Measurements from ENCODE around the gene LMAN2.

Gene LMAN2

DNA sequence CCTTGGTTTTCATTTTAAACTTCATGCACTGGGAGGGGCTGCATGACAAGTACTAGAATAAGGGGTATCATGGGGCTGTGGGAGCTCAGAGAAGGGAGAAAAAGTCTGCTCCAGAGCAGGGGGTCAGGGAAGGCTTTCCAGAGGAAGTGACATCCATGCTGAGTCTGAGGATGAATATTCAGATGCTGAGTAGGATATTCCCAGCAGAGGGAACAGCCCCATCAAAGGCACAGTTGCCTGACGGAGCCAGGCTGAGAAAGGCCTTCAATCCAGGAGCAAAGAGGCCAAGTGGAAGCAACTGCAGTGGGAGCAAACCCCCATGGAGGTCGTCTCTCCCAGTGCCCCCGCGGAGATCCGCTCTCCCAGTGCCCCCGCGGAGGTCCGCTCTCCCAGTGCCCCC lies 44.6 kb upstream of the LMAN2 start:
- H3K9me3 Mint-ChIP-seq: no peaks in the 10 kb centered on the region
- H3K27ac Mint-ChIP-seq: no peak overlapping the region
- H3K36me3 Mint-ChIP-seq (ENCODE audit: low read depth): no peaks in the 10 kb centered on the region
- no peak overlapping the region for H3K4me3 Mint-ChIP-seq
- H3K4me1 Mint-ChIP-seq: no peaks in the 10 kb centered on the region
- TF ChIP-seq, protein P1, sequence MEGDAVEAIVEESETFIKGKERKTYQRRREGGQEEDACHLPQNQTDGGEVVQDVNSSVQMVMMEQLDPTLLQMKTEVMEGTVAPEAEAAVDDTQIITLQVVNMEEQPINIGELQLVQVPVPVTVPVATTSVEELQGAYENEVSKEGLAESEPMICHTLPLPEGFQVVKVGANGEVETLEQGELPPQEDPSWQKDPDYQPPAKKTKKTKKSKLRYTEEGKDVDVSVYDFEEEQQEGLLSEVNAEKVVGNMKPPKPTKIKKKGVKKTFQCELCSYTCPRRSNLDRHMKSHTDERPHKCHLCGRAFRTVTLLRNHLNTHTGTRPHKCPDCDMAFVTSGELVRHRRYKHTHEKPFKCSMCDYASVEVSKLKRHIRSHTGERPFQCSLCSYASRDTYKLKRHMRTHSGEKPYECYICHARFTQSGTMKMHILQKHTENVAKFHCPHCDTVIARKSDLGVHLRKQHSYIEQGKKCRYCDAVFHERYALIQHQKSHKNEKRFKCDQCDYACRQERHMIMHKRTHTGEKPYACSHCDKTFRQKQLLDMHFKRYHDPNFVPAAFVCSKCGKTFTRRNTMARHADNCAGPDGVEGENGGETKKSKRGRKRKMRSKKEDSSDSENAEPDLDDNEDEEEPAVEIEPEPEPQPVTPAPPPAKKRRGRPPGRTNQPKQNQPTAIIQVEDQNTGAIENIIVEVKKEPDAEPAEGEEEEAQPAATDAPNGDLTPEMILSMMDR (IDR thresholded peaks at IDR 0.05; ENCODE audit: unreplicated experiment in 3 of 3): no peak
- peaks cover 12% of the 10 kb centered on the region for H3K27me3 Mint-ChIP-seq (ENCODE audit: low read depth)

DNA sequence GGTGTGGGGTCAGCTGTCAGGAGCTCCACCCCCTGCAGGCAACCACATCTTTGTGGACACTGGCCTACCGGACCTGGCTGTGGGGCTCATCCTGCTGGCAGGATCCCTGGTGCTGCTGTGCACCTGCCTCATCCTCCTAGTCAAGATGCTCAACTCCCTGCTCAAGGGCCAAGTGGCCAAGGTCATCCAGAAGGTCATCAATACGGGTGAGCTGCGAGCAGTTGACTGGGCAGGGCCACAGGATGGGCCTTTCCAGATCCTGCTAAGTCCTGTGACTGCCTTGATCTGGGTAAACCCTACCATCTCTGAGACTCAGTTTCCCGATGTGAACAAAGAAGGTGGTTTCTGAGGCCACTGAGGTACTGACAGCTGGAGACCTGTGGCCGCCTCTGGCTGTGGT lies 42.5 kb upstream of the LMAN2 start:
- peaks cover 18% of the 10 kb centered on the region for H3K27me3 Mint-ChIP-seq (ENCODE audit: low read depth)
- H3K4me1 Mint-ChIP-seq: peaks cover 12% of the 10 kb centered on the region
- no peak overlapping the region for H3K4me3 Mint-ChIP-seq
- no peaks in the 10 kb centered on the region for H3K36me3 Mint-ChIP-seq (ENCODE audit: low read depth)
- H3K27ac Mint-ChIP-seq: no peak overlapping the region
- TF ChIP-seq, protein P1 (IDR thresholded peaks at IDR 0.05; ENCODE audit: unreplicated experiment in 3 of 3): no peak
- no peaks in the 10 kb centered on the region for H3K9me3 Mint-ChIP-seq

DNA sequence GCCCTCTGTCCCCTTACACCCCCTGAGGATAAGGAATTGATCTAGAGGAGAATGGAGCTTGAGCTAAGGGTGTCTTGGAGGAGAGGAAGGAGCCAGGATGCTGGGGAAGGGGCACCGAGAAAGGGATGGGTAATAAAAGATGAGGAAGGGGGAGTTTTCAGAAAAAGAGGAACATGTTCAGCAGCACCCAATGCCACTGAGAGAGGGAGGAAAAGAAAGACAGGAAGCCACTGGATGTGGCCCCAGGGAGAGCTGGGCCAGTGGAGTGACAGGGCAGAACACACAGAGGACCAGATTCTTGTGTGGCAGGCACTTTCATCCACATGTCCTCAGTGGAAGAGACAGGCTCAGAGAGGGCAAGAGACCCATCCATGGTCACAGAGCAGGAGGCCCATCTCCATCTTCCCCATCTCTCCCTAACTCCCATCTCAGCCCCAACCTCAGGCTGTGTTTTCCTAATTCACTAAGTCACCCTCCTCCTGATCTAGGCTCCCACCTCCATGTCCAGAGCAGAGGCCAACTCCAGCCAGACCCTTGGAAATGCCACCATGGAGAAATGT lies 41.8 kb upstream of the LMAN2 start:
- H3K27me3 Mint-ChIP-seq (ENCODE audit: low read depth): peaks cover 12% of the 10 kb centered on the region
- no peaks in the 10 kb centered on the region for H3K9me3 Mint-ChIP-seq
- TF ChIP-seq, protein P1 (IDR thresholded peaks at IDR 0.05; ENCODE audit: unreplicated experiment in 3 of 3): no peak
- H3K4me3 Mint-ChIP-seq: no peak overlapping the region
- H3K4me1 Mint-ChIP-seq: peaks cover 12% of the 10 kb centered on the region
- H3K27ac Mint-ChIP-seq: no peak overlapping the region
- no peaks in the 10 kb centered on the region for H3K36me3 Mint-ChIP-seq (ENCODE audit: low read depth)

DNA sequence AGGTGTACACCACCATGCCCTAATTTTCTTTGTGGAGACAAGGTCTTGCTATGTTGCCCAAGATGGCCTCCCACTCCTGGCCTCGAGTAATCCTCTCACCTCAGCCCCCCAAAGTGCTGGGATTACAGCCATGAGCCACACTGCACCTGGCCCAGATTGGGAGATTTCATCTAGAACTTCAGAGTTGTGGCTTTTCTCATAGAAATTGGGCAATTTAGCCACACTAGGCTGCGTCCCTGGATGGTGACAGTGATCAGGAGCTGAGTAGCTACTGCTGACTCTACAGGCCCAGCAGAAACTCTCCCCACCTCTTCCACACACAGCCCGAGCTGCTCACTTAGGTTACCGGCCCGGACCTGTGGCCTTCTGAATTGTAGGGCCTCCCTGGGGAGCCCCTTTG lies 41.3 kb upstream of the LMAN2 start:
- TF ChIP-seq, protein P1 (IDR thresholded peaks at IDR 0.05; ENCODE audit: unreplicated experiment in 3 of 3): no peak
- no peaks in the 10 kb centered on the region for H3K9me3 Mint-ChIP-seq
- no peak overlapping the region for H3K27ac Mint-ChIP-seq
- no peak overlapping the region for H3K4me3 Mint-ChIP-seq
- peaks cover 12% of the 10 kb centered on the region for H3K4me1 Mint-ChIP-seq
- peaks cover 12% of the 10 kb centered on the region for H3K27me3 Mint-ChIP-seq (ENCODE audit: low read depth)
- H3K36me3 Mint-ChIP-seq (ENCODE audit: low read depth): no peaks in the 10 kb centered on the region

DNA sequence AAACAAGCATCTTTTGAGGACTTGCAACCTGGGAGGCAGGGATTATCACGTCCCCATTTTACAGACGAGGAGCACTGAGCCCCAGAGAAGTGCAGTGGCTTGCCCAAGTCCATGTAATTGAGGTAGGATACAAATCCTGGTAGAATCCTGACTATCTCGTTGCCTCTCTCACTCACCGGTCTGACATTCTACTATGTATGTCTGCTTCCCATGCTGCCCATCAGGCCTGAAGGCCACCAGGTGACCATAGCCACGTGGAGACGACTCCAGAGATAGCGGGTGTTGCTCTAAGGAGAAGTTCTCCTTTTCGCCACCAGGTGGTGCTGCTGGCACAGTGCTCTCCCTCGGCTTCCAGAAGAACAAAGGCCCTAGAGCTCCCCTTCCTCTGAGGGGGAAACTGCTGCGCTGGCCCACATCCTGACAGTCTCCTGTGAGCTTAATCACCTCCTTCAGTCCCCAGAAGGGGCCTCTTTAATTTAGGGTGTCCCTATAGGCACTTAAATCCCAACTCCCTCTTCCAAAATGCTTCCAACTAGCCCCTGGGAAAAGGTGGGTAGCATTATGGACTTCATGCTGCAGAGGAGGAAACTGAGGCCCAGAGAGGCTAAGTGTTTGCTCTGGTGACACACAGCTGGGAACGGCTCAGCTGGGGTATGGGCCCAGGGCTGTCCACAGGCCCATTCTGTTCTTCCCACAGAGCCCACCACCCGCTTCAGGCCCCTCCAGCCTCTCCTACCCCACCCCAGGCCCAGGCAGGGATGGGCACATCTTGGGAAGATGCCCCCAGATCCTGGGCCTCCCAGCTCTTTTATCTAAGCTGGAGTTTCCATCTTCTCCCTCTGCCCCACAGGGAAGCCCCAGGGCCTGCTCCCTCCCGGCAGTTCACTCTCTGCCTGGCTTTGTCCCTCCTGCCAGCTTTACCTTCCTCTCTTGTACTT lies 39.2 kb upstream of the LMAN2 start:
- Mint-ChIP-seq H3K9me3 (no peaks in the 10 kb centered on the region), H3K4me3 (peak overlapping the region in 1 of 3 experiments; percentile 31), H3K27me3 (ENCODE audit: low read depth) (peaks cover 8% of the 10 kb centered on the region), H3K4me1 (peaks cover 12% of the 10 kb centered on the region), H3K27ac (peak overlapping the region; percentile 44 to 57 (median 57)), H3K36me3 (ENCODE audit: low read depth) (no peaks in the 10 kb centered on the region)
- TF ChIP-seq, protein P1 (IDR thresholded peaks at IDR 0.05; ENCODE audit: unreplicated experiment in 3 of 3): peak; percentile 95 to 98 (median 97)

Measured in nephron (organoid).